GM23338 (cell line): ENCODE measurements around the gene SEC61A1. TPM values are rescaled to one million over a fixed set of nuclear protein-coding genes. Genes with fewer than 3 reads are reported as not detected.

Experiments used
- ATAC-seq: fragments of 200-7000 bp; cut with Tn5 transposase; 3 replicates; pipeline ENCODE4 v1.9.1; 2020
- DNase-seq: peaks from one replicate; pipeline ENCODE4 v3.0.0-alpha.2; 2015; ENCODE audit warnings: low spot score
- H2AFZ ChIP-seq: fragments of 200-600 bp; sonication (generic); 2 replicates; pipeline ENCODE4 v1.8.0; 2016; ENCODE audit warnings: antibody characterized with exemption, mild to moderate bottlenecking, moderate library complexity
- H3F3A ChIP-seq: fragments of 200-600 bp; sonication (generic); replicated peaks from 2 replicates; pipeline ENCODE4 v1.8.0; 2017; ENCODE audit warnings: antibody characterized with exemption, mixed run types, low read depth
- H3K27ac ChIP-seq: fragments of 200-600 bp; sonication (generic); 2 replicates; pipeline ENCODE4 v1.6.1; 2016; ENCODE audit warnings: low read depth
- H3K27me3 ChIP-seq: fragments of 200-600 bp; sonication (generic); 2 replicates; pipeline ENCODE4 v1.8.0; 2016; ENCODE audit warnings: mild to moderate bottlenecking, mixed run types, moderate library complexity; ENCODE audit not compliant: insufficient read depth
- H3K36me3 ChIP-seq: fragments of 200-600 bp; sonication (generic); 2 replicates; pipeline ENCODE4 v1.8.0; 2016; ENCODE audit warnings: mild to moderate bottlenecking; ENCODE audit not compliant: insufficient read depth
- H3K4me1 ChIP-seq: fragments of 200-600 bp; sonication (generic); 2 replicates; pipeline ENCODE4 v1.8.0; 2016; ENCODE audit warnings: mild to moderate bottlenecking, moderate library complexity; ENCODE audit not compliant: insufficient read depth
- H3K4me2 ChIP-seq: fragments of 200-600 bp; sonication (generic); 2 replicates; pipeline ENCODE4 v1.7.1; 2017; ENCODE audit warnings: mixed run types
- H3K4me3 ChIP-seq: fragments of 200-600 bp; sonication (generic); 2 replicates; pipeline ENCODE4 v1.6.1; 2016; ENCODE audit warnings: mixed run types
- H3K79me2 ChIP-seq: fragments of 200-600 bp; sonication (generic); replicated peaks from 2 replicates; pipeline ENCODE4 v1.8.0; 2017; ENCODE audit warnings: mild to moderate bottlenecking; ENCODE audit not compliant: insufficient read depth
- H3K9me2 ChIP-seq: fragments of 200-600 bp; sonication (generic); 2 replicates; pipeline ENCODE4 v1.8.0; 2017; ENCODE audit not compliant: insufficient read depth
- H4K20me1 ChIP-seq: fragments of 200-600 bp; sonication (generic); replicated peaks from 2 replicates; pipeline ENCODE4 v1.8.0; 2017; ENCODE audit warnings: mild to moderate bottlenecking; ENCODE audit not compliant: insufficient read depth
- H3K27ac Mint-ChIP-seq: 2 replicates; pipeline ENCODE4 v1.8.0; 2020; ENCODE audit warnings: inconsistent platforms, mild to moderate bottlenecking, moderate library complexity, mixed read lengths
- H3K27me3 Mint-ChIP-seq: 3 replicates; pipeline ENCODE4 v1.8.0; 2022; ENCODE audit warnings: low read depth, mild to moderate bottlenecking, moderate library complexity, mixed read lengths, inconsistent platforms; ENCODE audit not compliant: insufficient read depth, poor library complexity
- H3K36me3 Mint-ChIP-seq: 3 replicates; pipeline ENCODE4 v1.8.0; 2021; ENCODE audit warnings: low read depth, mild to moderate bottlenecking, inconsistent platforms, moderate library complexity, mixed read lengths
- H3K4me1 Mint-ChIP-seq: 3 replicates; pipeline ENCODE4 v1.8.0; 2020; ENCODE audit warnings: mild to moderate bottlenecking, inconsistent platforms, mixed read lengths
- H3K4me3 Mint-ChIP-seq: 3 replicates; pipeline ENCODE4 v1.8.0; 2021; ENCODE audit warnings: moderate library complexity, mild to moderate bottlenecking, inconsistent platforms, mixed read lengths
- H3K9me3 Mint-ChIP-seq: 3 replicates; pipeline ENCODE4 v1.8.0; 2020; ENCODE audit warnings: moderate library complexity, mild to moderate bottlenecking, inconsistent platforms, mixed read lengths
- EZH2 ChIP-seq: fragments of 200-600 bp; sonication (generic); IDR thresholded peaks from one replicate; pipeline ENCODE4 v1.8.0; 2017; ENCODE audit warnings: antibody characterized with exemption, mild to moderate bottlenecking, low read depth; ENCODE audit not compliant: unreplicated experiment
- JUNB ChIP-seq: IDR thresholded peaks from one replicate; pipeline ENCODE4 v1.6.1; 2016; ENCODE audit warnings: antibody characterized with exemption; ENCODE audit not compliant: unreplicated experiment
- NANOG ChIP-seq: IDR thresholded peaks from 2 replicates; pipeline ENCODE4 v1.6.1; 2016; ENCODE audit warnings: antibody characterized with exemption, borderline replicate concordance
- ZNF114 ChIP-seq: fragments of 250-450 bp; sonication (Bioruptor Pico); IDR thresholded peaks from 2 replicates; pipeline ENCODE4 v1.5.0; 2020; ENCODE audit warnings: mild to moderate bottlenecking, moderate library complexity
- ZNF462 ChIP-seq: fragments of 250-450 bp; sonication (Bioruptor Pico); IDR thresholded peaks from 2 replicates; pipeline ENCODE4 v1.5.0; 2020; ENCODE audit warnings: mild to moderate bottlenecking, moderate library complexity
- polyA plus RNA-seq: library from polyadenylated mRNA; unstranded; fragments of >200 nt; fragmentation: Nextera tagmentation; extraction: Ambion mirVana; gene quantifications from 2 replicates; pipeline ENCODE4 v1.2.1, GENCODE V29; 2016
- total RNA-seq: library from RNA; depleted of rRNA; stranded (reverse); fragments of >200 nt; shearing (Covaris generic); gene quantifications from 2 replicates; pipeline ENCODE4 v1.2.3, GENCODE V29; 2014

The SEC61A1 gene
- total and polyA plus RNA-seq, 2 experiments from 2014 or later, result 44.8 to 184 TPM

DNA sequence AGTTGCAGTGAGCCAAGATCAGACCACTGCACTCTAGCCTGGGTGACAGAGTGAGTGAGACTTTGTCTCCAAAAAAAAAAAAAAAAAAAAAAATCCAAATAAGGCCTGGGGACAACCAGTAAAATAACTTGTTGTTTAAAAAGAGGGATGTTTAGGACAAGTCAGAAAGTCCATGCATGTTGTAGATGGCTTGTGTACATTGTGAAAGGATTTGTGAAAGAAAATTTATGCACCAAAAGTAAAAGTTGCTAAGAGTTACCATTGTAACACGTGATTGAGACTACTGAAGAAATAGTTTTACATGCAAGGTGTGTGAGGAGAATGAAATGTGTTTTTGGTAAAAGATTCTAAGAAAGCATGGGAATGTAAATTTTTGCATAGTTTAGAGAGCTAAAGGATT lies 35.7 kb upstream of the SEC61A1 start (continued):
- TF ChIP-seq ZNF462 (CRISPR knock-in tag) (no peak), JUNB (no peak), NANOG (no peak)

DNA sequence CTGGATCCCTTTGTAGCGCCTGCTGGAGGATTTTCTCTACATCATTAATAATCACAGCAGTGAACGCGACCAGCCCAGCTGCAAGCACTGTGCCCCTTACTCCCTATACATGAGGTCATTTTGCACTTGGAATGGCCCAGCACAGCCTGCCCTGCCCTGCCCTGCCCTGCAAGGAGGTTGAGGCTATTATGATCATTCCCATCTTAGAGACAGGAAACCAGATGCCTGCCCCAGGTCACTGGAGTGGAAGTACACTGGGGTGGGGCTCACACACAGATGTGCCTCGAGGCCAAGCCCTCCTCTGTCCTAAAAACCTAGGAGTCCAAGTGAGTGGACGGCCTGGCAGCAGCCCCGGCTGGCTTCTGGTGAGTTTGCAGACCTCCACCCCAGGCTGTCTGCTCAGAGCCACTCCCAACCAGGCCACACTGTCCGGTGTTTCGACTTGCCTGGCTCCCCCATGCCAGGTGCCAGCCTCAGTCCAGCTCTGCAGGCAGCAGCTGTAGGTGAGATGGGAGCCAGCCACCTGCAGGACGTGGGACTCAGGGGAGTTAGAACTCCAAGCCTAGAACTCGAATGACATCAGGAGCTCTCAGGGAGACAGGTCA lies 30.4 kb upstream of the SEC61A1 start:
- H3F3A ChIP-seq, result no peaks in the 10 kb centered on the region
- H3K27ac Mint-ChIP-seq, result no peak overlapping the region
- H3K27ac ChIP-seq, result no peak overlapping the region
- H3K4me1 ChIP-seq, result no peaks in the 10 kb centered on the region
- no peaks in the 10 kb centered on the region for H3K4me1 Mint-ChIP-seq
- peaks cover 1% of the 10 kb centered on the region for H3K27me3 Mint-ChIP-seq
- no peak overlapping the region; the same call in 1 of the 2 replicates for H2AFZ ChIP-seq
- H3K36me3 ChIP-seq, result no peaks in the 10 kb centered on the region
- H3K4me2 ChIP-seq, result no peak overlapping the region
- H3K4me3 ChIP-seq, result no peak overlapping the region
- ATAC-seq (no peak), DNase-seq (no peak)
- H3K4me3 Mint-ChIP-seq, result no peak overlapping the region
- H3K36me3 Mint-ChIP-seq, result peaks cover 2% of the 10 kb centered on the region; the same call in 2 of the 3 replicates
- H3K9me3 Mint-ChIP-seq, result peaks cover 7% of the 10 kb centered on the region
- H4K20me1 ChIP-seq, result no peaks in the 10 kb centered on the region
- no peaks in the 10 kb centered on the region for H3K27me3 ChIP-seq
- H3K9me2 ChIP-seq, result peaks cover 8% of the 10 kb centered on the region; the same call in 1 of the 2 replicates
- no peaks in the 10 kb centered on the region for H3K79me2 ChIP-seq
- TF ChIP-seq ZNF114 (CRISPR knock-in tag) (no peak), JUNB (no peak), NANOG (no peak), ZNF462 (CRISPR knock-in tag) (no peak), EZH2 (no peak)
